Panc1 (cell line): Measurements from ENCODE around the gene ACOX3. TPM values are rescaled to one million over a fixed set of nuclear protein-coding genes. Genes with fewer than 3 reads are reported as not detected.

Source experiments
- ATAC-seq: fragments of 200-7000 bp; cut with Tn5 transposase; 2 replicates; pipeline ENCODE4 v1.9.1; 2020; ENCODE audit warnings: mild to moderate bottlenecking, moderate library complexity
- BruUV-seq: library from RNA; stranded (reverse); fragments of 400-500 nt; replicated peaks from 2 replicates; lab custom pipeline; 2021; lab: Mats Ljungman, UMichigan
- CTCF ChIA-PET: fragments of 300-600 bp; sonication (Branson Sonifier 250); formaldehyde crosslinking; loops from one replicate; lab custom pipeline; 2022; ENCODE audit warnings: antibody characterized with exemption; lab: Charles Lee
- POLR2A ChIA-PET: fragments of 300-600 bp; sonication (Branson Sonifier 250); formaldehyde crosslinking; loops from one replicate; lab custom pipeline; 2022; ENCODE audit warnings: antibody characterized with exemption; lab: Charles Lee
- DNase-seq: peaks from one replicate; pipeline ENCODE4 v3.0.0-alpha.2; 2010; ENCODE audit warnings: low read depth, low spot score
- H3K27ac ChIP-seq: 2 replicates; pipeline ENCODE4 v1.5.1; 2011; ENCODE audit warnings: mild to moderate bottlenecking, low read length, inconsistent platforms
- H3K27me3 ChIP-seq: fragments of 200-500 bp; sonication (Bioruptor generic); 2 replicates; pipeline ENCODE4 v1.6.0; 2014; ENCODE audit warnings: low read length, inconsistent platforms; ENCODE audit not compliant: control insufficient read depth, insufficient read depth
- H3K36me3 ChIP-seq: fragments of 200-500 bp; sonication (Bioruptor generic); 2 replicates; pipeline ENCODE4 v1.5.1; 2014; ENCODE audit warnings: inconsistent platforms, mild to moderate bottlenecking, low read length, moderate library complexity; ENCODE audit not compliant: control insufficient read depth, insufficient read depth
- H3K4me1 ChIP-seq: 2 replicates; pipeline ENCODE4 v1.5.1; 2011; ENCODE audit warnings: inconsistent platforms, mild to moderate bottlenecking, low read length, moderate library complexity; ENCODE audit not compliant: control insufficient read depth, insufficient read depth
- H3K4me3 ChIP-seq, 2 experiments: 2 replicates each; pipeline ENCODE4 v1.5.1; 2011 to 2012; ENCODE audit warnings: low read depth in 2 of 2, low read length in 2 of 2, mild to moderate bottlenecking in 2 of 2, inconsistent platforms in 1 of 2, moderate library complexity in 1 of 2
- H3K9me3 ChIP-seq: fragments of 200-500 bp; sonication (Bioruptor generic); 2 replicates; pipeline ENCODE4 v1.5.1; 2014; ENCODE audit warnings: low read depth, mild to moderate bottlenecking, inconsistent platforms, low read length, moderate library complexity; ENCODE audit not compliant: control insufficient read depth, insufficient read depth
- CTCF ChIP-seq: fragments of 450-650 bp; IDR thresholded peaks from 2 replicates; pipeline ENCODE4 v1.5.1; 2017; ENCODE audit warnings: mild to moderate bottlenecking
- POLR2AphosphoS5 ChIP-seq: IDR thresholded peaks from 2 replicates; pipeline ENCODE4 v1.6.1; 2012; ENCODE audit warnings: mild to moderate bottlenecking, low read depth, low read length, moderate library complexity
- SIN3A ChIP-seq: IDR thresholded peaks from 2 replicates; pipeline ENCODE4 v1.6.1; 2012; ENCODE audit warnings: low read depth, mild to moderate bottlenecking, low read length, moderate library complexity, borderline replicate concordance; ENCODE audit not compliant: insufficient read depth
- TCF7L2 ChIP-seq: IDR thresholded peaks from 2 replicates; pipeline ENCODE4 v1.6.1; 2011; ENCODE audit warnings: mild to moderate bottlenecking, low read depth, low read length, inconsistent platforms
- in situ Hi-C: cut with HindIII; loops from 2 replicates; pipeline ENCODE4 v1.10.0; 2016; ENCODE audit warnings: low sequenced_read_pairs, low pct_unique_long_range_greater_than_20kb
- intact Hi-C: fragments of 100-400 bp; cut with micrococcal nuclease; formaldehyde crosslinking; loops from one replicate; pipeline ENCODE4 v1.10.0; 2022; ENCODE audit not compliant: unreplicated experiment
- total RNA-seq: library from RNA; stranded (reverse); gene quantifications from one replicate; pipeline ENCODE4 v1.2.1, GENCODE V29; 2021; ENCODE audit not compliant: unreplicated experiment
- TF ChIP-seq, protein P1 (sequence below), 2 experiments: IDR thresholded peaks; 2 replicates each; pipeline ENCODE4 v1.6.1; 2011 to 2012; ENCODE audit warnings: low read depth in 2 of 2, control low read depth in 1 of 2, low read length in 1 of 2, mild to moderate bottlenecking in 1 of 2, moderate library complexity in 1 of 2; ENCODE audit not compliant: insufficient read depth in 1 of 2

The ACOX3 gene
- total RNA-seq, 1 experiment from 2014 or later = 15.4 TPM

- ATAC-seq (no peak), DNase-seq (no peak)
- no peak overlapping the region for H3K4me3 ChIP-seq
- no peak overlapping the region for H3K27ac ChIP-seq
- no peaks in the 10 kb centered on the region for H3K4me1 ChIP-seq
- intact Hi-C loops = no loop called here
- H3K27me3 ChIP-seq = no peaks in the 10 kb centered on the region
- no peaks in the 10 kb centered on the region; the same call in 1 of the 2 replicates for H3K36me3 ChIP-seq
- ChIA-PET CTCF (no interaction called here), POLR2A (no interaction called here)
- in situ Hi-C loops = no loop called here
- BruUV-seq = no TSS peak
- TF ChIP-seq POLR2AphosphoS5 (no peak), CTCF (no peak), SIN3A (no peak), TCF7L2 (no peak)
- TF ChIP-seq, protein P1, sequence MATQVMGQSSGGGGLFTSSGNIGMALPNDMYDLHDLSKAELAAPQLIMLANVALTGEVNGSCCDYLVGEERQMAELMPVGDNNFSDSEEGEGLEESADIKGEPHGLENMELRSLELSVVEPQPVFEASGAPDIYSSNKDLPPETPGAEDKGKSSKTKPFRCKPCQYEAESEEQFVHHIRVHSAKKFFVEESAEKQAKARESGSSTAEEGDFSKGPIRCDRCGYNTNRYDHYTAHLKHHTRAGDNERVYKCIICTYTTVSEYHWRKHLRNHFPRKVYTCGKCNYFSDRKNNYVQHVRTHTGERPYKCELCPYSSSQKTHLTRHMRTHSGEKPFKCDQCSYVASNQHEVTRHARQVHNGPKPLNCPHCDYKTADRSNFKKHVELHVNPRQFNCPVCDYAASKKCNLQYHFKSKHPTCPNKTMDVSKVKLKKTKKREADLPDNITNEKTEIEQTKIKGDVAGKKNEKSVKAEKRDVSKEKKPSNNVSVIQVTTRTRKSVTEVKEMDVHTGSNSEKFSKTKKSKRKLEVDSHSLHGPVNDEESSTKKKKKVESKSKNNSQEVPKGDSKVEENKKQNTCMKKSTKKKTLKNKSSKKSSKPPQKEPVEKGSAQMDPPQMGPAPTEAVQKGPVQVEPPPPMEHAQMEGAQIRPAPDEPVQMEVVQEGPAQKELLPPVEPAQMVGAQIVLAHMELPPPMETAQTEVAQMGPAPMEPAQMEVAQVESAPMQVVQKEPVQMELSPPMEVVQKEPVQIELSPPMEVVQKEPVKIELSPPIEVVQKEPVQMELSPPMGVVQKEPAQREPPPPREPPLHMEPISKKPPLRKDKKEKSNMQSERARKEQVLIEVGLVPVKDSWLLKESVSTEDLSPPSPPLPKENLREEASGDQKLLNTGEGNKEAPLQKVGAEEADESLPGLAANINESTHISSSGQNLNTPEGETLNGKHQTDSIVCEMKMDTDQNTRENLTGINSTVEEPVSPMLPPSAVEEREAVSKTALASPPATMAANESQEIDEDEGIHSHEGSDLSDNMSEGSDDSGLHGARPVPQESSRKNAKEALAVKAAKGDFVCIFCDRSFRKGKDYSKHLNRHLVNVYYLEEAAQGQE (IDR thresholded peaks at IDR 0.05; ENCODE audit: insufficient read depth in 1 of 2, low read depth in 2 of 2, low read length in 1 of 2) = no peak
- no peaks in the 10 kb centered on the region for H3K9me3 ChIP-seq
Measured at GRCh38 chr4:8453957-8454356, 13.4 kb upstream of the ACOX3 start.

DNA sequence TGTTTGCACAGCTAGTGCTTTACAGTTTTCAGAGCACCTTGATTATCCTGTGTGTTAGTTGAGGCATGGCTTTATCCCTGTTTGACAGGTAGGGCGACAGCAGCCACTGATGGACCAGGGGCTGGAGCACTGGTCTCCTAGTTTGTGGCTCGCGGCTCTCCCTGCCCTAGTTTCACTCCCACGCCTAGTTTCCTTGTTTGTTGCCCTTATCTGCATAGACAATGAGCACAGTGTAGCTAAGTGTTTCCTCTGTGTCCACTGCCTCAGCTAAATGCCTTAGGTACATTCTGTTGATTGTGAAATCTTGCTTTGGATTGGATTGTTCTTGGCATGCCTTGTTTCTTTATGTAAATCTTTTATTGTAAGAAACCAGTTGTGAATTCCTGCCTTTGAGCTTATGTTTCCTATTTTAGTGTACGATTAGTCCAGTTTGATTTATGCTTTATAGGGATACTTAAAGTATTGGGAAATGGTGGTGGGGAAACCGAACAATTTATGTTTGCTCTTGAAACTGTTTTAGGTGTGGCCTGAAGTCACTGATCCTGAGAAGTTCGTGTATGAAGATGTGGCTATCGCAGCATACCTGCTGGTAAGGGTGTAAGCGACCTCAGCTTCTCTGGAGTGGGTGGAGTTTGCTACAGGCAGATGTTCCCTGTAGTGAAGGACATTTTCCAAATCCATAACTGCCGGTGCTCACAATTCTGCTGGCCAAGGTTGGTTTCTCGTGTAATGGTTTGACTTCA is 11.1 kb upstream of the ACOX3 start:
- BruUV-seq = no TSS peak
- ChIA-PET CTCF (no interaction called here), POLR2A (no interaction called here)
- intact Hi-C loops (no loop called here), in situ Hi-C loops (no loop called here)
- Histone ChIP-seq H3K9me3 (no peaks in the 10 kb centered on the region), H3K4me3 (no peak overlapping the region), H3K36me3 (no peaks in the 10 kb centered on the region; the same call in 1 of the 2 replicates), H3K27me3 (no peaks in the 10 kb centered on the region), H3K27ac (no peak overlapping the region), H3K4me1 (no peaks in the 10 kb centered on the region)
- TF ChIP-seq SIN3A (no peak), CTCF (no peak), TCF7L2 (no peak), POLR2AphosphoS5 (no peak)
- TF ChIP-seq, protein P1 (IDR thresholded peaks at IDR 0.05; ENCODE audit: insufficient read depth in 1 of 2, low read depth in 2 of 2, low read length in 1 of 2) = no peak
- DNase-seq = no peak
- ATAC-seq = no peak
